Effector memory CD8-positive, alpha-beta T cell (primary cell): Measurements from ENCODE around the gene SUCNR1.
"Not testable (repeated sequence)": the region's sequence is repeated elsewhere in the genome, so short reads cannot be mapped to it uniquely, and the experiment has no call there.

Experiments
- ATAC-seq: fragments of 150-1000 bp; cut with Tn5 transposase; replicated peaks from 2 replicates; pipeline ENCODE4 v1.10.0; 2021; ENCODE audit warnings: mild to moderate bottlenecking, moderate library complexity
- DNase-seq, 3 experiments: peaks; one replicate each; pipeline ENCODE4 v3.0.0; 2021
- H3K27ac Mint-ChIP-seq, 2 donors: one replicate each; pipeline ENCODE4 v1.8.0; 2022; ENCODE audit warnings: mild to moderate bottlenecking in 2 of 2, mixed read lengths in 2 of 2, moderate library complexity in 2 of 2
- H3K27me3 Mint-ChIP-seq, 2 donors: one replicate each; pipeline ENCODE4 v1.8.0; 2022; ENCODE audit warnings: mixed read lengths in 2 of 2
- H3K36me3 Mint-ChIP-seq: one replicate; pipeline ENCODE4 v1.8.0; 2022; ENCODE audit warnings: mild to moderate bottlenecking, moderate library complexity, mixed read lengths; ENCODE audit not compliant: insufficient read depth
- H3K4me1 Mint-ChIP-seq, 2 donors: one replicate each; pipeline ENCODE4 v1.8.0; 2022; ENCODE audit warnings: low read depth in 2 of 2, mixed read lengths in 2 of 2
- H3K4me3 Mint-ChIP-seq, 2 donors: one replicate each; pipeline ENCODE4 v1.8.0; 2022; ENCODE audit warnings: mild to moderate bottlenecking in 2 of 2, mixed read lengths in 2 of 2, moderate library complexity in 2 of 2
- H3K9me3 Mint-ChIP-seq, 2 donors: one replicate each; pipeline ENCODE4 v1.8.0; 2022; ENCODE audit warnings: mixed read lengths in 2 of 2

Gene SUCNR1

DNA sequence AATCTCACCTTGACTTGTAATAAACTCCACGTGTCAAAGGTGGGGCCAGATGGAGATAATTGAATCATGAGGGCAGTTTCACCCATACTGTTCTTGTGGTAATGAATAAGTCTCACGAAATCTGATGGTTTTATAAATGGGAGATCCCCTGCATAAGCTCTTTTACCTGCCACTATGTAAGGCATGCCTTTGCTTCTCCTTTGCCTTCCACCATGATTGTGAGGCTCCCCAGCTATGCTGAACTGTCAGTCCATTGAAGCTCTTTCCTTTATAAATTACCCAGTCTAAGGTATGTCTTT, 45.5 kb downstream of the SUCNR1 start:
- H3K4me1 Mint-ChIP-seq: no peaks in the 10 kb centered on the region
- H3K36me3 Mint-ChIP-seq: no peaks in the 10 kb centered on the region
- no peaks in the 10 kb centered on the region for H3K9me3 Mint-ChIP-seq
- ATAC-seq (no peak), DNase-seq (no peak)
- no peak overlapping the region for H3K27ac Mint-ChIP-seq
- no peak overlapping the region for H3K4me3 Mint-ChIP-seq
- peaks cover 0 to 1% of the 10 kb centered on the region in 2 donors for H3K27me3 Mint-ChIP-seq

GRCh38 chr3:151919446-151919845, 46.0 kb downstream of the SUCNR1 start:
- Mint-ChIP-seq H3K36me3 (no peaks in the 10 kb centered on the region), H3K27me3 (no peaks in the 10 kb centered on the region), H3K27ac (no peak overlapping the region), H3K9me3 (no peaks in the 10 kb centered on the region), H3K4me3 (no peak overlapping the region), H3K4me1 (no peaks in the 10 kb centered on the region)
- DNase-seq: no peak
- no peak for ATAC-seq

DNA sequence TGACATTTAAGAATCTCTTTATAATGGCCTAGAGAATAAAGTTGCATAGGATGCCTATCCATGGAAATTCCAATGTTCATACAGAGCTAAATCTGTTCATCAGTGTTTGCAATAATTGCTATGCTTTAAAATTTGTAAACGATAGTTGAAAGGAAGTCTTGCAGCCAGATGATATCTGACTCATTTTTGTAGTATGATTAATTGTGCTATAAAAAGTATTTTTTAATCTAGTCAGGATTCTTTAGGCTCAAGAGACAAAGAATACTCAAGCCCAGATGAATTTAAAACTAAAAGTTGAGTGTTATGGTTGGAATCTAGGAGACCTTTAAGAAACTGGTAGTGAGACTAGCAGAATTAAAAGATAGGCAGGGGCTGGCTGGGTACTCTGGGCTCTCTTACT, 50.5 kb downstream of the SUCNR1 start:
- ATAC-seq (no peak), DNase-seq (no peak)
- H3K9me3 Mint-ChIP-seq: no peaks in the 10 kb centered on the region
- no peak overlapping the region for H3K4me3 Mint-ChIP-seq
- peaks cover 3 to 9% of the 10 kb centered on the region in 2 donors for H3K27me3 Mint-ChIP-seq
- H3K36me3 Mint-ChIP-seq: no peaks in the 10 kb centered on the region
- H3K4me1 Mint-ChIP-seq: no peaks in the 10 kb centered on the region
- no peak overlapping the region for H3K27ac Mint-ChIP-seq

DNA sequence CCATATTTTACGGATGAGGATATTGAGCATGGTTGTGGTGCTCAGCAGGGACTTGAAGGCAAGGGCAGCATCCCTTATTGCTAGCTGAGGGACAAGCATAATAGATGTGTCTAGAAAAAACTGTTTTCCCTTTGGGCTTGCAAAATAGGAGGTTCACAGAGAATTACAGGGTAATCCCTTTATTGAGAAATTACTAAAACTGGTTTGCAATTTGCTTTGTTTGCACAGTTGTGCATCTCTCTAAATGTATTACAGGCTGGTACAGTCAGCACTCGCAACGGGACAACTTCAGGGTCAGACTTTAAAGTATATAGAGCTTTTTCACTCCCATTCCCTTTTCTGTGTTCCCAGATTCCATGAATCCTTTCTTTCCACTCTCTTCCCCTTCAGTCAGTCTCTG, 51.3 kb downstream of the SUCNR1 start:
- Mint-ChIP-seq H3K27ac (no peak overlapping the region), H3K9me3 (no peaks in the 10 kb centered on the region), H3K27me3 (peaks cover 9 to 10% of the 10 kb centered on the region in 2 donors), H3K4me3 (no peak overlapping the region), H3K36me3 (peaks cover under 1% of the 10 kb centered on the region), H3K4me1 (no peaks in the 10 kb centered on the region)
- ATAC-seq (no peak), DNase-seq (no peak)

DNA sequence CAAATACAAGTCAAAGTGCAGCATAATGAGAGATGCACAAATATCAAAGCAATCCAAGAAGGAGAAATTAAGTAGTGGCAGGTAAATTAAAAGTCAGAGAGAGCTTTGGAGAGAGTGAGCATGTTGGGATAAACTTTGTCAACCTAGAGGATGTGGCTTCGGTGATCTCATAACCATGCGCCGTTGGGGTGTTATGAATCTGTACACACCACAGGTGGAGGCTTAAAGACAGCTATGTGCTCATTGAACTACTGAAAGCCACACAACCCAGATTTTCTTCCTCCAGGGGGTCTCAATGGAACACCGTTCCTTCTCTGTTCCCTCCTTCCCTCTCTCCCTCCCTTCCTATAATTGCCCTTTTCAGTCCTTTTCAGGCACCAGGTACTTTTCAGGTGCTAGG, 52.0 kb downstream of the SUCNR1 start:
- Mint-ChIP-seq H3K4me1 (no peaks in the 10 kb centered on the region), H3K27ac (no peak overlapping the region), H3K27me3 (peaks cover 9 to 10% of the 10 kb centered on the region in 2 donors), H3K4me3 (no peak overlapping the region), H3K36me3 (peaks cover 3% of the 10 kb centered on the region), H3K9me3 (no peaks in the 10 kb centered on the region)
- ATAC-seq: no peak
- no peak for DNase-seq

GRCh38 chr3:151925876-151926275, 52.4 kb downstream of the SUCNR1 start:
- H3K4me3 Mint-ChIP-seq: no peak overlapping the region
- no peaks in the 10 kb centered on the region for H3K4me1 Mint-ChIP-seq
- H3K27me3 Mint-ChIP-seq: peaks cover 9 to 10% of the 10 kb centered on the region in 2 donors
- H3K27ac Mint-ChIP-seq: no peak overlapping the region
- DNase-seq (no peak), ATAC-seq (no peak)
- peaks cover 3% of the 10 kb centered on the region for H3K36me3 Mint-ChIP-seq
- no peaks in the 10 kb centered on the region for H3K9me3 Mint-ChIP-seq

DNA sequence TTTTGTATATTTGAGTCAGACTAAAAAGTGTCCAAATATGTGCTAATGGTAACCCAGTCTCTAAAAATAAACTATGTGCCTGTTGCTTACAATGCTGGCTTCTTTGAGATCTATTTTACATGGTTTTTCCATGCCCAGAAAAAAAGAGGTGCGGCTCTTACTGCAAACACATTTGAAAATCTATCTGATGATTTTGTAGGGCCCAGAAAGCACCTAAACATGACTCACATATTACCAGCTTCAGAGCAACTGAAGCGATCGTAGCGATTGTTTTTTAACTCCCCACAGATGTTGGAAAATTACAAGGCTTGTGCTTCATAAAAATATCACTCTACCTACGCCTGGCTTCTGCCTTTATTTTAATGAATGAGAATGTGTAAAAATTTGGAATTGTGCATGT, 53.5 kb downstream of the SUCNR1 start:
- peaks cover 3% of the 10 kb centered on the region for H3K36me3 Mint-ChIP-seq
- no peaks in the 10 kb centered on the region for H3K4me1 Mint-ChIP-seq
- H3K27ac Mint-ChIP-seq: no peak overlapping the region

GRCh38 chr3:151927915-151928525, 54.6 kb downstream of the SUCNR1 start:
- not testable (repeated sequence) for ATAC-seq, H3K4me1 Mint-ChIP-seq, H3K36me3 Mint-ChIP-seq, H3K4me3 Mint-ChIP-seq, H3K27ac Mint-ChIP-seq, H3K27me3 Mint-ChIP-seq, DNase-seq, H3K9me3 Mint-ChIP-seq

More for the DNA sequence above, 53.5 kb downstream of the SUCNR1 start:
- DNase-seq: no peak
- H3K4me3 Mint-ChIP-seq: no peak overlapping the region
- no peaks in the 10 kb centered on the region for H3K9me3 Mint-ChIP-seq
- no peak for ATAC-seq
- peaks cover 9 to 10% of the 10 kb centered on the region in 2 donors for H3K27me3 Mint-ChIP-seq

DNA sequence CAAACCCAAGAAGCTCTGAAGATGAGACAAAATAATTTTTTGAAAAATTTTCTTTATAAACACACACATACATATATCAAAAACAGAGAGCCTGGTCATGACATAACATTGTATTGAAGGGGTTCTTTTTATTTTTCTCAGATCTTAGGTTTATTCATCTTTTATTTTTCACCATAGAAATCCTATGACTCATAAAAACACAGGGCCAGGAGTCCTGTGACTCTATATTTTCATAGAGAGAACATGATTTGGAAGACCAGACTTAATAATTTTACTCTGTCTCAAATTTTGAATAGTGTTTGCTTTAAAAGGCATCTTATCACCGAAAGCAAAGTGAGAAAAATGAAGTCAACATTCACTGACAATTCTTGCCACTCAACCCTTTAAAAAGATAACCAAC, 57.7 kb downstream of the SUCNR1 start:
- Mint-ChIP-seq H3K9me3 (no peaks in the 10 kb centered on the region), H3K27me3 (peaks cover 10 to 11% of the 10 kb centered on the region in 2 donors), H3K27ac (no peak overlapping the region), H3K4me1 (no peaks in the 10 kb centered on the region), H3K4me3 (no peak overlapping the region), H3K36me3 (peaks cover 3% of the 10 kb centered on the region)
- DNase-seq (no peak), ATAC-seq (no peak)

DNA sequence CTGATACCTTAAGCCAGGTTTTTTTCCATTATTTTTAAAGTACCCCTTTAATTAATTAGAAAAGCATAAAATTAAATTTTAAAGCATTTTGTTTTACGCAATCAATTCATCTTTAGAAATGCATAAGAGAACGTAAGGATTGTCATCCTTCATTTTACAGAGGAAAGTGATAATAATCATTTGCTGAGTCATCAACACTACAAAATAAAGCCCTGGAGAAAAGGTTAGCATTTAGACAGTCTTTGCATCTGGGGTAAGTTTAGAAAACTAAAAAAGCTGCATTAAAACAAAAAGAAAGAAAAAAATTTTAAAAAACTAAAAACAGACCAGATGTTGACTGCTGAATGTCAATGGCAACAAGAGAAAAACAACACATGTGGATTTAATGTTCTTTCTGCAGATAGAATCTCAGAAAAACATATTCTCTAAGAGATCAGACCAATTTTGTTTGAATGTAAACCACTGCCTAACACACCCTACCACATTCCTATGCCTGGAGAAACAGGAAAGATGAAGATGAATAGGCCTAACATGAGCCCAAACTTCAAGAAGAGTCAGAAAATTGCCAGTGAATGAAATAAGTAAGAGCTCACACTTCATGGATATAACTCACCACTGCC, 59.9 kb downstream of the SUCNR1 start:
- ATAC-seq: no peak

More for the DNA sequence above, 59.9 kb downstream of the SUCNR1 start:
- H3K9me3 Mint-ChIP-seq: no peaks in the 10 kb centered on the region
- peaks cover 3% of the 10 kb centered on the region for H3K36me3 Mint-ChIP-seq
- no peak overlapping the region for H3K27ac Mint-ChIP-seq
- peaks cover 10 to 11% of the 10 kb centered on the region in 2 donors for H3K27me3 Mint-ChIP-seq
- DNase-seq: no peak
- H3K4me3 Mint-ChIP-seq: no peak overlapping the region
- no peaks in the 10 kb centered on the region for H3K4me1 Mint-ChIP-seq
